ENCODE data around the gene SACM1L. TPM values are rescaled to one million over a fixed set of nuclear protein-coding genes. Genes with fewer than 3 reads are reported as not detected.

Gene SACM1L
- total and polyA plus RNA-seq, 2 of the 8 experiments (the other 6 are each of a cell fraction or from before 2014, with no cell fraction given) = 20.1 to 61.0 TPM

DNA sequence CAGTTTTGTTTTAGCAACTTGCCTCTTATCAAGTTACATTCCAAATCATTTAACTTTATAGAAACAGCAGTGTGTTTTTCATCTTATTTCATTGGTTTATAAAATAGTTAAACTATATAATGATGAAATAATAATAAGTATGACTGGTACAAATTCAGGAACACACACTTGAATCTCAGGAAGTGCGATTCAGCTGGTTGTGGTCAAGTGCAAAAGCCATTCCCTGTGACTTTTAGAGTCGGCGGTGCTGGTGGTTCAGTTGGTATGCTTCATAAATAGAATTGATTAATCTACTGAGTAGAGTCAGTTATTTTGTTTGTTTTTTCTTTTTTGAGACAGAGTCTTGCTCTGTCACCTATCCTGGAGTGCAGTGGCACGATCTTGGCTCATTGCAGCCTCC is 22.7 kb downstream of the SACM1L start (continued):
- TF ChIP-seq, protein P1, sequence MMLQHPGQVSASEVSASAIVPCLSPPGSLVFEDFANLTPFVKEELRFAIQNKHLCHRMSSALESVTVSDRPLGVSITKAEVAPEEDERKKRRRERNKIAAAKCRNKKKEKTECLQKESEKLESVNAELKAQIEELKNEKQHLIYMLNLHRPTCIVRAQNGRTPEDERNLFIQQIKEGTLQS (IDR thresholded peaks at IDR 0.05; ENCODE audit: insufficient read depth, low read depth, low read length) = no peak
- no peak for TF ChIP-seq CHD1 (IDR thresholded peaks at IDR 0.05; ENCODE audit: low read depth, low read length)
- TF ChIP-seq SUZ12 (IDR thresholded peaks at IDR 0.05; ENCODE audit: low read length) = no peak

All from H1 (cell line).